MCF 10A (cell line): Measurements from ENCODE around the gene PRTG. TPM values are rescaled to one million over a fixed set of nuclear protein-coding genes. Genes with fewer than 3 reads are reported as not detected.

Experiments used
- BruUV-seq: library from RNA; stranded (reverse); fragments of 400-500 nt; replicated peaks from 2 replicates; lab custom pipeline; 2021; lab: Mats Ljungman, UMichigan
- CTCF ChIA-PET: fragments of 300-600 bp; sonication (Branson Sonifier 250); formaldehyde crosslinking; extraction: SDS; loops from one replicate; lab custom pipeline; 2021; ENCODE audit warnings: antibody characterized with exemption, inconsistent platforms; lab: Yijun Ruan, JAX
- POLR2A ChIA-PET: fragments of 300-600, 350-650 bp; sonication (Branson Sonifier 250); formaldehyde crosslinking; extraction: SDS; loops from one replicate; lab custom pipeline; 2020; ENCODE audit warnings: antibody characterized with exemption, inconsistent platforms; lab: Yijun Ruan, JAX
- DNase-seq: peaks from one replicate; pipeline ENCODE4 v3.0.0-alpha.2; 2018; ENCODE audit not compliant: unreplicated experiment
- H3K27ac Mint-ChIP-seq: one replicate; pipeline ENCODE4 v1.8.0; 2022; ENCODE audit warnings: mild to moderate bottlenecking, low read depth, mixed read lengths; ENCODE audit not compliant: unreplicated experiment
- H3K27me3 Mint-ChIP-seq: one replicate; pipeline ENCODE4 v1.8.0; 2022; ENCODE audit warnings: mixed read lengths; ENCODE audit not compliant: insufficient read depth, unreplicated experiment
- H3K36me3 Mint-ChIP-seq: one replicate; pipeline ENCODE4 v1.8.0; 2022; ENCODE audit warnings: mild to moderate bottlenecking, moderate library complexity, mixed read lengths; ENCODE audit not compliant: insufficient read depth, unreplicated experiment
- H3K4me1 Mint-ChIP-seq: one replicate; pipeline ENCODE4 v1.8.0; 2022; ENCODE audit warnings: mixed read lengths; ENCODE audit not compliant: insufficient read depth, unreplicated experiment
- H3K4me3 Mint-ChIP-seq: one replicate; pipeline ENCODE4 v1.8.0; 2022; ENCODE audit warnings: mild to moderate bottlenecking, moderate library complexity, mixed read lengths; ENCODE audit not compliant: unreplicated experiment
- H3K9me3 Mint-ChIP-seq: one replicate; pipeline ENCODE4 v1.8.0; 2022; ENCODE audit warnings: mixed read lengths; ENCODE audit not compliant: unreplicated experiment
- CTCF ChIP-seq: fragments of 200-600 bp; IDR thresholded peaks from one replicate; pipeline ENCODE4 v1.8.0; 2022; ENCODE audit warnings: antibody characterized with exemption, mild to moderate bottlenecking; ENCODE audit not compliant: unreplicated experiment
- intact Hi-C: fragments of 100-400 bp; cut with micrococcal nuclease; formaldehyde crosslinking; loops from 2 replicates; pipeline ENCODE4 v1.14.1; 2022
- total RNA-seq: library from RNA; stranded (reverse); gene quantifications from 2 replicates; pipeline ENCODE4 v1.2.3, GENCODE V29; 2022

Gene PRTG
- total RNA-seq, 1 experiment from 2014 or later: 3.5 TPM

- Mint-ChIP-seq H3K36me3 (no peaks in the 10 kb centered on the region), H3K4me3 (no peak overlapping the region), H3K27ac (no peak overlapping the region), H3K27me3 (no peaks in the 10 kb centered on the region), H3K4me1 (no peaks in the 10 kb centered on the region), H3K9me3 (no peaks in the 10 kb centered on the region)
- POLR2A ChIA-PET: interaction anchor here (0.6 kb wide), 2 partner anchors 13 to 412 kb away, joined by 3 to 4 read pairs; no protein-coding TSS in a partner anchor
- intact Hi-C loops: no loop called here
- TF ChIP-seq CTCF: no peak
- CTCF ChIA-PET: interaction anchor here (0.6 to 0.7 kb wide), 2 partner anchors 53 to 95 kb away, joined by 3 to 5 read pairs; no protein-coding TSS in a partner anchor
- no TSS peak for BruUV-seq
- no peak for DNase-seq
Measured at GRCh38 chr15:55740981-55741832, 1.7 kb downstream of the PRTG start.

GRCh38 chr15:55740359-55740878, 2.5 kb downstream of the PRTG start:
- H3K36me3 Mint-ChIP-seq: no peaks in the 10 kb centered on the region
- intact Hi-C loops: no loop called here
- H3K4me1 Mint-ChIP-seq: no peaks in the 10 kb centered on the region
- CTCF ChIA-PET: interaction anchor here (0.6 kb wide), 1 partner anchor 53 kb away, joined by 3 read pairs; no protein-coding TSS in a partner anchor
- no peaks in the 10 kb centered on the region for H3K27me3 Mint-ChIP-seq
- no peak overlapping the region for H3K4me3 Mint-ChIP-seq
- no peak overlapping the region for H3K27ac Mint-ChIP-seq
- H3K9me3 Mint-ChIP-seq: no peaks in the 10 kb centered on the region
- DNase-seq: no peak
- TF ChIP-seq CTCF: no peak
- POLR2A ChIA-PET: no interaction called here
- BruUV-seq: no TSS peak

DNA sequence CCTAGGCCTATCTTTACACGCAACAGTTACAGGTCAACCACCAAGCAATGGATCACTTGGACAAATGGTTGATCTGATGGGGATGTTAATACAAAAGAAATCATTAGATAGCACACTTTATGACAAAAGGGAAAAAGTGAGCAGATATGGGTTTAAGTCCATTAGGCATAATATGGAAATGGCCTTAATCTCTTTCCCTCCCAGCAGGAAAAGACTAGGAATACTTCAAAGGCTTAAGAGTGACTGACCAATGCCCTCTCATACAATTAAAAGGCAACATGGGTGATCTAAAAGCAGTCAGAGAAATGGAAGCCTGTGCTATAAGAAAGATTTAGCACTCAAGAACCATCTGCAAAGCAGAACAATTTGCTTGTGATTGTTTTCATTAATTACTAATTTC, 3.3 kb downstream of the PRTG start:
- Mint-ChIP-seq H3K4me3 (no peak overlapping the region), H3K27me3 (no peaks in the 10 kb centered on the region), H3K27ac (no peak overlapping the region), H3K36me3 (no peaks in the 10 kb centered on the region), H3K4me1 (no peaks in the 10 kb centered on the region), H3K9me3 (no peaks in the 10 kb centered on the region)
- no peak for DNase-seq
- ChIA-PET CTCF (interaction anchor here (0.7 kb wide), 1 partner anchor 12 kb away, joined by 3 read pairs; no protein-coding TSS in a partner anchor), POLR2A (no interaction called here)
- BruUV-seq: no TSS peak
- TF ChIP-seq CTCF: no peak
- intact Hi-C loops: no loop called here

DNA sequence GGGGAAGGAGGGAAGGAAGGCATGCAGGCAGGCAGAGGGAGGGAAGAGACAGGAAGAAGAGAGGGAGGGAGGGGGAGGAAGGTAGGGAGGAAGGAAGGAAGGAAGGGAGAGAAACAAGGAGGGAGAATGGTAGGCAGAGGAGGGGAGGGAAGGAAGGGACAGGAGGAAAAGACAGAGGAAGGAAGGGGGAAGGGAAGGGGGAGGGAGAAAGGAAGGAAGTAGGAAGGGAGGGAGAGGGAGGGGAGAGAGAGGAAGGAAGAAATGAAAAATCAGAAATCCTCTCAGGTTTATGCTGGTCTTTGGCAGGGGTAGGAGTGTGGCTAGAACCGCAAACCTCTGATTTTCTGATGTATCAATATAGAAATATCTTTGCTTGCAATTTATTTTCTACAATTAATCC, 4.2 kb downstream of the PRTG start:
- peaks cover 3% of the 10 kb centered on the region for H3K36me3 Mint-ChIP-seq
- intact Hi-C loops: no loop called here
- ChIA-PET CTCF (interaction anchor here (0.9 to 1.4 kb wide), 3 partner anchors 37 to 92 kb away, joined by 3 to 4 read pairs (median 4); no protein-coding TSS in a partner anchor), POLR2A (interaction anchor here (0.6 kb wide), 1 partner anchor 111 kb away, joined by 3 read pairs; no protein-coding TSS in a partner anchor)
- H3K27me3 Mint-ChIP-seq: no peaks in the 10 kb centered on the region
- TF ChIP-seq CTCF: no peak
- no peaks in the 10 kb centered on the region for H3K4me1 Mint-ChIP-seq
- no peak overlapping the region for H3K4me3 Mint-ChIP-seq
- H3K27ac Mint-ChIP-seq: no peak overlapping the region
- no peak for DNase-seq
- no TSS peak for BruUV-seq
- H3K9me3 Mint-ChIP-seq: no peaks in the 10 kb centered on the region
